ENCODE data around the gene NTM.

GRCh38 chr11:131385763-131386390 lies 15.5 kb downstream of the NTM start:
- no peak for TF ChIP-seq CTCF (IDR thresholded peaks at IDR 0.05; ENCODE audit: insufficient read depth, low read length)
- no peak for TF ChIP-seq GABPA (IDR thresholded peaks at IDR 0.05; ENCODE audit: low read depth)
- no peak for TF ChIP-seq REST (IDR thresholded peaks at IDR 0.05; ENCODE audit: insufficient replicate concordance, low read depth)
- no peak for TF ChIP-seq POLR2AphosphoS5 (IDR thresholded peaks at IDR 0.05; ENCODE audit: low read depth)
- TF ChIP-seq SPI1 (IDR thresholded peaks at IDR 0.05; ENCODE audit: borderline replicate concordance, low read depth), result no peak
